ENCODE measurements around the gene HLA-DMB.

Gene HLA-DMB

GRCh38 chr6:32971581-32972352 is 30.9 kb upstream of the HLA-DMB start:
- Histone ChIP-seq H3K27ac (ENCODE audit: low read depth, low read length) (peak overlapping the region; percentile 100), H3K9ac (ENCODE audit: low read depth in 1 of 2, low read length in 2 of 2) (peak overlapping the region; percentile 97 to 100), H3K4me1 (ENCODE audit: control insufficient read depth in 1 of 2, insufficient read depth in 2 of 2, low read length in 2 of 2) (peaks cover 27 to 34% of the 10 kb centered on the region in 2 donors), H3K36me3 (ENCODE audit: control insufficient read depth in 1 of 2, insufficient read depth in 2 of 2, low read length in 2 of 2) (peaks cover 27 to 36% of the 10 kb centered on the region in 2 donors), H3K9me3 (ENCODE audit: control insufficient read depth in 1 of 2, low read length in 2 of 2) (no peaks in the 10 kb centered on the region), H3K4me3 (ENCODE audit: low read depth in 1 of 2, low read length in 2 of 2) (peak overlapping the region; percentile 94 to 99), H3K27me3 (ENCODE audit: control insufficient read depth in 1 of 2, insufficient read depth in 2 of 2, low read length in 2 of 2) (no peaks in the 10 kb centered on the region)

GRCh38 chr6:32971242-32971580 is 30.4 kb upstream of the HLA-DMB start:
- peaks cover 27 to 31% of the 10 kb centered on the region in 2 donors for H3K4me1 ChIP-seq (ENCODE audit: control insufficient read depth in 1 of 2, insufficient read depth in 2 of 2, low read length in 2 of 2)

GRCh38 chr6:32970413-32971241 is 29.8 kb upstream of the HLA-DMB start:
- H3K9ac ChIP-seq (ENCODE audit: low read depth in 1 of 2, low read length in 2 of 2), result peak overlapping the region; percentile 97 to 100
- no peaks in the 10 kb centered on the region for H3K9me3 ChIP-seq (ENCODE audit: control insufficient read depth in 1 of 2, low read length in 2 of 2)
- peak overlapping the region; percentile 100 for H3K27ac ChIP-seq (ENCODE audit: low read depth, low read length)
- peak overlapping the region; percentile 89 to 94 for H3K4me3 ChIP-seq (ENCODE audit: low read depth in 1 of 2, low read length in 2 of 2)
- peaks cover 16 to 25% of the 10 kb centered on the region in 2 donors for H3K36me3 ChIP-seq (ENCODE audit: control insufficient read depth in 1 of 2, insufficient read depth in 2 of 2, low read length in 2 of 2)
- H3K4me1 ChIP-seq (ENCODE audit: control insufficient read depth in 1 of 2, insufficient read depth in 2 of 2, low read length in 2 of 2), result peaks cover 27 to 31% of the 10 kb centered on the region in 2 donors
- H3K27me3 ChIP-seq (ENCODE audit: control insufficient read depth in 1 of 2, insufficient read depth in 2 of 2, low read length in 2 of 2), result no peaks in the 10 kb centered on the region

More at GRCh38 chr6:32971242-32971580, 30.4 kb upstream of the HLA-DMB start:
- peak overlapping the region; percentile 89 to 94 for H3K4me3 ChIP-seq (ENCODE audit: low read depth in 1 of 2, low read length in 2 of 2)
- no peaks in the 10 kb centered on the region for H3K27me3 ChIP-seq (ENCODE audit: control insufficient read depth in 1 of 2, insufficient read depth in 2 of 2, low read length in 2 of 2)
- peaks cover 22 to 31% of the 10 kb centered on the region in 2 donors for H3K36me3 ChIP-seq (ENCODE audit: control insufficient read depth in 1 of 2, insufficient read depth in 2 of 2, low read length in 2 of 2)
- H3K27ac ChIP-seq (ENCODE audit: low read depth, low read length), result peak overlapping the region; percentile 100
- no peaks in the 10 kb centered on the region for H3K9me3 ChIP-seq (ENCODE audit: control insufficient read depth in 1 of 2, low read length in 2 of 2)
- peak overlapping the region; percentile 79 to 100 for H3K9ac ChIP-seq (ENCODE audit: low read depth in 1 of 2, low read length in 2 of 2)

DNA sequence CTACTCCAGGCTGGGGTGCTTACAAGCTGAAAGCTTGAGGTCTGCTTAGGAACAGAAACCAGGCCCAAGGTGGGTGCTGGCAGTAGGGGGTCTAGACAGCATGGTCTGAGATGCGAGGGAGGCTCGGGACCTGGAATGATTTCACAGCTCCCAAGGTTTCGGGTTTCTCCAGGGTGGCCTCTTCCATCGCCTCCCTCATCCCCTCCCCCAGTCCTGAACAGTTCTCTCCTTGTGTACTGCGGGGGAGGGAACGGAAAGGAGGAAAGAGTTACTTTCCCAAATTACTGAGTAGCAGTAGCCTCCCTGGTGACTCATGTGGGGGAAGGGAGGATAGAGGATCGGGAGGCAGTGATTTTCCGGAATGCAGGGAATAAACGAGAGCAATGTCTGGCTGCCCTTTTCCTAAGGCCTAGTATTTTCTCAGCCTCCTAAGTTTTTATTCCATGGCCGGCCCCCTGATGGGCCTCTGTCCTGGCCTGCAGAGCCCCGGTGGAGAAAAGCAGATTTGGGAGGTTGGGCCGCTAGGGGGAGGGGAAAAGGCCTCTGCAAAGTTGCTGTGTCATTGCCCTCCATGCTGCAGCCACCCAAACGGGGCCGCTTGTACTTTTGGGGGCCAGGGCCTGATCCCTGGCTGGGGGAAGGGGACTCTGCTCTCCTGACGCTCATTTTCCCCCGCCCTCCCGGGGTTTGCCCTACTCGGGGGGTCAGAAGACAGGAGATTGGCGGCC is 29.0 kb upstream of the HLA-DMB start:
- H3K9me3 ChIP-seq (ENCODE audit: control insufficient read depth in 1 of 2, low read length in 2 of 2), result no peaks in the 10 kb centered on the region
- H3K27ac ChIP-seq (ENCODE audit: low read depth, low read length), result peak overlapping the region; percentile 100
- no peaks in the 10 kb centered on the region for H3K27me3 ChIP-seq (ENCODE audit: control insufficient read depth in 1 of 2, insufficient read depth in 2 of 2, low read length in 2 of 2)
- H3K4me3 ChIP-seq (ENCODE audit: low read depth in 1 of 2, low read length in 2 of 2), result peak overlapping the region; percentile 89 to 94
- peak overlapping the region; percentile 97 to 100 for H3K9ac ChIP-seq (ENCODE audit: low read depth in 1 of 2, low read length in 2 of 2)
- H3K36me3 ChIP-seq (ENCODE audit: control insufficient read depth in 1 of 2, insufficient read depth in 2 of 2, low read length in 2 of 2), result peaks cover 10 to 17% of the 10 kb centered on the region in 2 donors
- H3K4me1 ChIP-seq (ENCODE audit: control insufficient read depth in 1 of 2, insufficient read depth in 2 of 2, low read length in 2 of 2), result peaks cover 24 to 27% of the 10 kb centered on the region in 2 donors

GRCh38 chr6:32968867-32969684 is 28.2 kb upstream of the HLA-DMB start:
- peak overlapping the region; percentile 97 to 100 for H3K9ac ChIP-seq (ENCODE audit: low read depth in 1 of 2, low read length in 2 of 2)
- peaks cover 4 to 10% of the 10 kb centered on the region in 2 donors for H3K36me3 ChIP-seq (ENCODE audit: control insufficient read depth in 1 of 2, insufficient read depth in 2 of 2, low read length in 2 of 2)
- H3K9me3 ChIP-seq (ENCODE audit: control insufficient read depth in 1 of 2, low read length in 2 of 2), result no peaks in the 10 kb centered on the region
- no peaks in the 10 kb centered on the region for H3K27me3 ChIP-seq (ENCODE audit: control insufficient read depth in 1 of 2, insufficient read depth in 2 of 2, low read length in 2 of 2)
- H3K27ac ChIP-seq (ENCODE audit: low read depth, low read length), result peak overlapping the region; percentile 100
- H3K4me3 ChIP-seq (ENCODE audit: low read depth in 1 of 2, low read length in 2 of 2), result peak overlapping the region; percentile 89 to 94
- peaks cover 17 to 24% of the 10 kb centered on the region in 2 donors for H3K4me1 ChIP-seq (ENCODE audit: control insufficient read depth in 1 of 2, insufficient read depth in 2 of 2, low read length in 2 of 2)

GRCh38 chr6:32968093-32968866 is 27.5 kb upstream of the HLA-DMB start, which contains the start of gene BRD2:
Gene BRD2, plus strand, starts transcription at chr6:32968594. Its CDS starts 4,305 bp downstream, at chr6:32972899.
- Histone ChIP-seq H3K4me3 (ENCODE audit: low read depth in 1 of 2, low read length in 2 of 2) (peak within 1 kb of the TSS; percentile 89 to 94), H3K27ac (ENCODE audit: low read depth, low read length) (peak within 1 kb of the TSS; percentile 100), H3K4me1 (ENCODE audit: control insufficient read depth in 1 of 2, insufficient read depth in 2 of 2, low read length in 2 of 2) (peaks cover 17 to 24% of the 10 kb centered on the region in 2 donors), H3K9ac (ENCODE audit: low read depth in 1 of 2, low read length in 2 of 2) (peak within 1 kb of the TSS; percentile 100), H3K27me3 (ENCODE audit: control insufficient read depth in 1 of 2, insufficient read depth in 2 of 2, low read length in 2 of 2) (no peaks in the 10 kb centered on the region), H3K36me3 (ENCODE audit: control insufficient read depth in 1 of 2, insufficient read depth in 2 of 2, low read length in 2 of 2) (peaks cover 4 to 8% of the 10 kb centered on the region in 2 donors), H3K9me3 (ENCODE audit: control insufficient read depth in 1 of 2, low read length in 2 of 2) (no peaks in the 10 kb centered on the region)

- no peaks in the 10 kb centered on the region for H3K9me3 ChIP-seq (ENCODE audit: control insufficient read depth in 1 of 2, low read length in 2 of 2)
- peaks cover 17 to 24% of the 10 kb centered on the region in 2 donors for H3K4me1 ChIP-seq (ENCODE audit: control insufficient read depth in 1 of 2, insufficient read depth in 2 of 2, low read length in 2 of 2)
- peak overlapping the region; percentile 100 for H3K9ac ChIP-seq (ENCODE audit: low read depth in 1 of 2, low read length in 2 of 2)
- H3K36me3 ChIP-seq (ENCODE audit: control insufficient read depth in 1 of 2, insufficient read depth in 2 of 2, low read length in 2 of 2), result no peaks in the 10 kb centered on the region
- H3K27ac ChIP-seq (ENCODE audit: low read depth, low read length), result peak overlapping the region; percentile 100
- H3K4me3 ChIP-seq (ENCODE audit: low read depth in 1 of 2, low read length in 2 of 2), result peak overlapping the region; percentile 89 to 94
- no peaks in the 10 kb centered on the region for H3K27me3 ChIP-seq (ENCODE audit: control insufficient read depth in 1 of 2, insufficient read depth in 2 of 2, low read length in 2 of 2)
Observed at GRCh38 chr6:32967151-32968091, 26.6 kb upstream of the HLA-DMB start.

DNA sequence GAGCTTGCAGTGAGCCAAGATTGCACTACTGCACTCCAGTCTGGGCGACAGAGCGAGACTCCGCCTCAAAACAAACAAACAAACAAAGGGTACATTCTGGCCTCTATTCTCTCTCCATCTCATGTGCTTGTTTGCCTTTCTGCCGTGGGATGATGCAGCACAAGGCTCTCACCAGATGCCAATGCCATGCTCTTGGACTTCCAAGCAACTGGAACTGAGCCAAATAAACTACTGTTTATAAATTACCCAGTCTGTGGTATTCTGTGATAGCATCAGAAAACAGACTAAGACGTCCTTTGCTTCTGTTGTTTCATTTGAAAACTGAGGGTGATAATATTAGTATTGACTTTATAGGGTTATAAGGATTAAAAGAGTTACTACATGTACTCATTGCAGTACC is 23.9 kb upstream of the HLA-DMB start:
- peaks cover 17 to 24% of the 10 kb centered on the region in 2 donors for H3K4me1 ChIP-seq (ENCODE audit: control insufficient read depth in 1 of 2, insufficient read depth in 2 of 2, low read length in 2 of 2)

More for the DNA sequence above, 23.9 kb upstream of the HLA-DMB start:
- no peak overlapping the region for H3K27ac ChIP-seq (ENCODE audit: low read depth, low read length)
- no peaks in the 10 kb centered on the region for H3K9me3 ChIP-seq (ENCODE audit: control insufficient read depth in 1 of 2, low read length in 2 of 2)
- H3K4me3 ChIP-seq (ENCODE audit: low read depth in 1 of 2, low read length in 2 of 2), result no peak overlapping the region
- H3K27me3 ChIP-seq (ENCODE audit: control insufficient read depth in 1 of 2, insufficient read depth in 2 of 2, low read length in 2 of 2), result no peaks in the 10 kb centered on the region
- no peak overlapping the region for H3K9ac ChIP-seq (ENCODE audit: low read depth in 1 of 2, low read length in 2 of 2)
- no peaks in the 10 kb centered on the region for H3K36me3 ChIP-seq (ENCODE audit: control insufficient read depth in 1 of 2, insufficient read depth in 2 of 2, low read length in 2 of 2)
